Subcutaneous adipose tissue (tissue), 4 donors: ENCODE data around the gene ACAA1. TPM values are rescaled to one million over a fixed set of nuclear protein-coding genes. Genes with fewer than 3 reads are reported as not detected.

Source experiments
- CTCF ChIP-seq: fragments of 450-650 bp; IDR thresholded peaks from one replicate; pipeline ENCODE4 v1.5.1; 2016; ENCODE audit warnings: low read depth, mild to moderate bottlenecking, control low read depth, antibody characterized with exemption, moderate library complexity
- total RNA-seq, 4 donors: library from RNA; depleted of rRNA; stranded (reverse); fragments of >200 nt; gene quantifications; one replicate each; pipeline ENCODE4 v1.1.0, GENCODE V29; 2016

ACAA1 gene
- total RNA-seq, 4 donors from 2014 or later = 42.4 to 121 (median 74.5) TPM

- TF ChIP-seq CTCF = no peak
Observed at GRCh38 chr3:38125305-38126120, 11.4 kb downstream of the ACAA1 start.

- no peak for TF ChIP-seq CTCF
Observed at GRCh38 chr3:38124324-38125122, 12.4 kb downstream of the ACAA1 start.

- TF ChIP-seq CTCF = no peak
Observed at GRCh38 chr3:38122712-38123290, 14.1 kb downstream of the ACAA1 start.

GRCh38 chr3:38121832-38122461 lies 15.0 kb downstream of the ACAA1 start:
- TF ChIP-seq CTCF = no peak

DNA sequence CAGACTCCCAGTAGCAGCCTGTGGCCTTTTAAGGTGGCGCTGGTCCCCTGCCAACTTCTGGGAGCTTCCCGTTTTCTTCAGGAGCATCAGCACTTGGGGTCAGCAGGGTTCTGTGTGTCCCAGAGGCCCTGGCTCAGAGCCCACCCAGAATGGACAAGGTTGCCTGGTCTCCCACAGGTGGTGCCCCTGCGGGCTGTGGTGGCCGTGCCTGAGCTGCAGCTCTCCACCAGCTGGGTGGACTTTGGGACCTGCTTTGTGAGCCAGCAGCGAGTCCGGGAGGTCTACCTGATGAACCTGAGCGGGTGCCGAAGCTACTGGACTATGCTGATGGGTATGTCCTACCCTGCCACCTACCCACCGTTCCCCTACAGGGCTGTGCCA lies 15.5 kb downstream of the ACAA1 start:
- TF ChIP-seq CTCF = no peak

DNA sequence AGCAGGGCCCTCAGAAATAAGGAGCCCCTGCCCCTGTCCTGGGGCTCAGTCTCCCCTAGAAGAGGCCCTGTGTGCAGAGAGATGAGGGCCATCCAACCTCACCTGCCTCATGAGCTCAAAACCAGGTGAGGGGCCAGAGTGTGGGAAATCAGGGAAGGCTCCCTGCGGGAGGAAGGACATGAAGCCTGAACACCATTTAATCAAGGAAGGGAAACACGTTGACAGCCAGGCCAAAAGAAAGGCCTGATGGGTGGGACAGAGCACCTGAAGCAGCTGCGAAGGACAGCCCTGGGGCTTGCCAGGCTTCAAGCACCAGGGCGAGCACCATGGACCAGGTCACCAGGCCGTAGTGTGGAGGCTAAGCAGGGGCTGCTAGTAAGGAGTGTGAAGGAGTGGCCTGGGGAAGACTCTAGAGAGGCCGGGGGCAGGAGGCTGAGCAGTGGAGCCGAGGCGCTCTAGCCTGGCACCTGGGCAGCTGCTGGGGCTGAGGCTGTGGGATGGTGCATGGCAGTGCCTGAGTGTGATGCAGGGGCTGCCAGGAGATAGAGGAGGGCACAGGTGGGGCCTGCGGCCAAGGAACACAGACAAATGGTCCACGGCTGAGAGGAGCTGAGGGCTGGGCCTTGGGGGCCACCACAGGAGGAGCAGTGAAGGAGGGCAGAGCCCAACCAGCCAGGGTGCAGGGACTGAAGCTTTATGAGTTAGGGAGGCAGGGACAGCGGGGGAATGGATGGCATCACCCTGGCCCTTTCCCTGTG lies 16.1 kb downstream of the ACAA1 start:
- no peak for TF ChIP-seq CTCF
